K562 (cell line): ENCODE data around the gene MAPRE2. TPM values are rescaled to one million over a fixed set of nuclear protein-coding genes. Genes with fewer than 3 reads are reported as not detected.

Experiments used
- ATAC-seq: fragments of 200-7000 bp; cut with Tn5 transposase; 3 replicates; pipeline ENCODE4 v1.9.1; 2020; ENCODE audit warnings: moderate library complexity
- BruUV-seq: library from RNA; stranded (reverse); fragments of 400-500 nt; replicated peaks from 2 replicates; lab custom pipeline; 2021; lab: Mats Ljungman, UMichigan
- CTCF ChIA-PET: fragments of 300-600 bp; formaldehyde crosslinking; extraction: SDS; loops from one replicate; lab custom pipeline; 2021; ENCODE audit warnings: low intra/inter-chr PET ratio; lab: Yijun Ruan, JAX
- POLR2A ChIA-PET: fragments of 300-600, 350-650 bp; sonication (Branson Sonifier 250); formaldehyde crosslinking; extraction: SDS; loops from one replicate; lab custom pipeline; 2021; ENCODE audit warnings: antibody characterized with exemption, inconsistent platforms; lab: Yijun Ruan, JAX
- DNase-seq, 4 experiments: peaks; one replicate each; pipeline versions ENCODE4 v3.0.0 to v3.0.0-alpha.2; 2011 to 2018; ENCODE audit warnings: low spot score in 3 of 4, mixed read lengths in 3 of 4; ENCODE audit errors: extremely low read depth in 1 of 4
- FAIRE-seq: peaks from 2 replicates; lab custom pipeline; 2011; peaks lifted over from hg19 to GRCh38; lab: Jason Lieb, UNC
- H2AFZ ChIP-seq: 2 replicates; pipeline ENCODE4 v1.6.0; 2011; ENCODE audit warnings: low read depth, low read length, control low read depth, inconsistent platforms
- H3K27ac ChIP-seq: fragments of 200-600 bp; 3 replicates; pipeline ENCODE4 v1.8.0; 2011; ENCODE audit warnings: low read depth, mild to moderate bottlenecking, control low read depth, inconsistent platforms, low read length, moderate library complexity, mixed read lengths; ENCODE audit errors: extremely low read depth
- H3K27me3 ChIP-seq, 2 experiments: fragments of 300-600 bp in 1 of 2; 2 replicates in 1 of 2; 3 replicates in 1 of 2; pipeline versions ENCODE4 v1.6.0 to v1.8.0; 2011; ENCODE audit warnings: inconsistent platforms in 2 of 2, low read length in 2 of 2, mild to moderate bottlenecking in 1 of 2, mixed read lengths in 1 of 2, moderate library complexity in 1 of 2; ENCODE audit not compliant: control insufficient read depth in 2 of 2, insufficient read depth in 2 of 2
- H3K36me3 ChIP-seq: fragments of 300-600 bp; 3 replicates; pipeline ENCODE4 v1.8.0; 2011; ENCODE audit warnings: mild to moderate bottlenecking, low read length, inconsistent platforms; ENCODE audit not compliant: control insufficient read depth, insufficient read depth
- H3K4me1 ChIP-seq, 2 experiments: fragments of 200-600 bp in 1 of 2; replicated peaks in 1 of 2; 2 replicates in 1 of 2; 3 replicates in 1 of 2; pipeline versions ENCODE4 v1.5.1 to v1.8.0; 2011; ENCODE audit warnings: inconsistent platforms in 2 of 2, low read length in 2 of 2, mild to moderate bottlenecking in 1 of 2, mixed read lengths in 1 of 2, moderate library complexity in 1 of 2; ENCODE audit not compliant: control insufficient read depth in 2 of 2, insufficient read depth in 2 of 2
- H3K4me2 ChIP-seq: 2 replicates; pipeline ENCODE4 v1.6.1; 2011; ENCODE audit warnings: low read length, control low read depth, inconsistent platforms, mixed read lengths; ENCODE audit not compliant: insufficient read depth
- H3K4me3 ChIP-seq: fragments of 200-600 bp; sonication (generic), shearing (Covaris generic); 2 replicates; pipeline ENCODE4 v1.5.1; 2016; ENCODE audit warnings: control low read depth, inconsistent platforms
- H3K79me2 ChIP-seq: fragments of 200-600 bp; 3 replicates; pipeline ENCODE4 v1.8.0; 2011; ENCODE audit warnings: low read length, inconsistent platforms; ENCODE audit not compliant: control insufficient read depth, insufficient read depth
- H3K9ac ChIP-seq, 2 experiments: 2 replicates each; pipeline versions ENCODE4 v1.6.0 to v1.6.1; 2011; ENCODE audit warnings: low read depth in 2 of 2, low read length in 2 of 2, control low read depth in 1 of 2, inconsistent platforms in 1 of 2, mild to moderate bottlenecking in 1 of 2, mixed read lengths in 1 of 2; ENCODE audit not compliant: insufficient read depth in 1 of 2
- H3K9me1 ChIP-seq: one replicate; pipeline ENCODE4 v1.6.0; 2011; ENCODE audit warnings: inconsistent platforms, mild to moderate bottlenecking, low read length, moderate library complexity; ENCODE audit not compliant: control insufficient read depth, insufficient read depth
- H3K9me3 ChIP-seq: replicated peaks from 2 replicates; pipeline ENCODE4 v1.5.1; 2011; ENCODE audit warnings: low read depth, low read length, inconsistent platforms; ENCODE audit not compliant: control insufficient read depth, insufficient read depth
- H4K20me1 ChIP-seq: replicated peaks from 2 replicates; pipeline ENCODE4 v1.6.1; 2011; ENCODE audit warnings: low read length, inconsistent platforms, mixed read lengths; ENCODE audit not compliant: control insufficient read depth, insufficient read depth
- ADNP ChIP-seq: fragments of 200-800 bp; sonication (Bioruptor generic); IDR thresholded peaks from 2 replicates; pipeline ENCODE4 v1.6.1; 2016; ENCODE audit warnings: missing genetic modification characterization, missing compliant biosample characterization
- MCM2 ChIP-seq: fragments of 450-650 bp; IDR thresholded peaks from 2 replicates; pipeline ENCODE4 v1.6.1; 2017; ENCODE audit warnings: low read depth, mild to moderate bottlenecking
- PKNOX1 ChIP-seq: fragments of 450-650 bp; IDR thresholded peaks from 2 replicates; pipeline ENCODE4 v1.6.1; 2016
- RUNX1 ChIP-seq: sonication (generic); IDR thresholded peaks from 2 replicates; pipeline ENCODE4 v1.6.1; 2016; ENCODE audit warnings: antibody characterized with exemption, low read depth
- SFPQ ChIP-seq: fragments of 200-400 bp; formaldehyde crosslinking; IDR thresholded peaks from 2 replicates; pipeline ENCODE4 v1.6.1; 2017; ENCODE audit warnings: mild to moderate bottlenecking, low read depth, low read length, moderate library complexity
- SMAD3 ChIP-seq: fragments of 450-650 bp; formaldehyde crosslinking; conservative IDR thresholded peaks from 2 replicates; pipeline ENCODE4 v1.4.0; 2020; ENCODE audit warnings: mild to moderate bottlenecking
- SMARCB1 ChIP-seq: IDR thresholded peaks from 2 replicates; pipeline ENCODE4 v1.6.1; 2011; ENCODE audit warnings: improper control_type of control experiment, low read depth; ENCODE audit not compliant: insufficient read length
- SP2 ChIP-seq: IDR thresholded peaks from 2 replicates; pipeline ENCODE4 v1.6.1; 2011; ENCODE audit warnings: mild to moderate bottlenecking, low read depth, low read length, moderate library complexity; ENCODE audit not compliant: poor library complexity, severe bottlenecking; ENCODE audit errors: extremely low read depth
- U2AF1 ChIP-seq: fragments of 200-400 bp; formaldehyde crosslinking; optimal IDR thresholded peaks from 2 replicates; pipeline ENCODE3; 2017; ENCODE audit warnings: mild to moderate bottlenecking, low read depth, low read length, moderate library complexity
- USF2 ChIP-seq: sonication (generic); formaldehyde crosslinking; IDR thresholded peaks from 2 replicates; pipeline ENCODE4 v1.5.0; 2020; ENCODE audit warnings: missing genetic modification reagents
- ZBTB11 ChIP-seq, 3 experiments: fragments of 200-800 bp in 1 of 3; fragments of 250-450 bp in 1 of 3; fragments of 450-650 bp in 1 of 3; sonication (Bioruptor Pico) in 1 of 3; sonication (Bioruptor generic) in 1 of 3; formaldehyde crosslinking in 1 of 3; IDR thresholded peaks; 2 replicates each; pipeline versions ENCODE4 v1.6.1 to v1.8.0; 2016 to 2022; ENCODE audit warnings: mild to moderate bottlenecking in 2 of 3, missing genetic modification characterization in 2 of 3, missing compliant biosample characterization in 1 of 3, moderate library complexity in 1 of 3
- ZNF3 ChIP-seq: fragments of 250-450 bp; sonication (Bioruptor Pico); IDR thresholded peaks from 2 replicates; pipeline ENCODE4 v1.5.0; 2021; ENCODE audit warnings: mild to moderate bottlenecking, moderate library complexity
- ZNF785 ChIP-seq: fragments of 250-450 bp; sonication (Bioruptor Pico); IDR thresholded peaks from 2 replicates; pipeline ENCODE4 v1.4.0; 2020; ENCODE audit warnings: mild to moderate bottlenecking
- ZNF79 ChIP-seq: fragments of 250-450 bp; sonication (Bioruptor Pico); IDR thresholded peaks from 2 replicates; pipeline ENCODE4 v1.4.0; 2020; ENCODE audit warnings: low read depth, mild to moderate bottlenecking, moderate library complexity
- in situ Hi-C: fragments of 300-500 bp; cut with MboI; formaldehyde crosslinking; loops from 4 replicates; pipeline ENCODE4 v1.15.0; 2018; ENCODE audit warnings: inconsistent platforms, mixed read lengths
- intact Hi-C: fragments of 100-400 bp; cut with micrococcal nuclease; formaldehyde crosslinking; loops from 2 replicates; pipeline ENCODE4 v1.14.2; 2022
- polyA plus RNA-seq, 8 experiments: library from polyadenylated mRNA; depleted of rRNA in 4 of 8; stranded (reverse) in 5 of 8; unstranded in 3 of 8; fragments of >200 nt; fragmentation: Nextera tagmentation in 2 of 8; fragmentation: Illumina TruSeq in 1 of 8; extraction: Ambion mirVana in 2 of 8; extraction: Trizol in 1 of 8; gene quantifications; 2 replicates each; pipeline versions ENCODE4 v1.2.1 to v1.2.3, GENCODE V29; 2011 to 2014; ENCODE audit warnings: inconsistent platforms in 1 of 8, missing spikeins in 1 of 8
- total RNA-seq, 7 experiments: library from RNA; depleted of rRNA in 6 of 7; stranded (reverse); fragments of >200 nt in 6 of 7; fragmentation: Illumina TruSeq in 2 of 7; extraction: Trizol in 2 of 7; gene quantifications; 2 replicates each; pipeline versions ENCODE4 v1.2.1 to v1.2.3, GENCODE V29; 2011 to 2021; ENCODE audit warnings: low replicate concordance in 1 of 7

The MAPRE2 gene
- total and polyA plus RNA-seq, 9 of the 15 experiments (the other 6 are each of a cell fraction or from before 2014, with no cell fraction given) = 32.3 to 70.7 (median 40.7) TPM

- Histone ChIP-seq H3K4me1 (no peaks in the 10 kb centered on the region), H2AFZ (no peak overlapping the region), H3K9ac (no peak overlapping the region), H3K9me1 (no peaks in the 10 kb centered on the region), H3K4me3 (no peak overlapping the region), H3K36me3 (no peaks in the 10 kb centered on the region), H3K79me2 (no peaks in the 10 kb centered on the region), H3K9me3 (no peaks in the 10 kb centered on the region), H3K27me3 (no peaks in the 10 kb centered on the region), H3K27ac (no peak overlapping the region), H4K20me1 (no peaks in the 10 kb centered on the region), H3K4me2 (no peak overlapping the region)
- no TSS peak for BruUV-seq
- in situ Hi-C loops = no loop called here
- no peak for DNase-seq
- ChIA-PET CTCF (no interaction called here), POLR2A (no interaction called here)
- ATAC-seq = no peak
- FAIRE-seq = no peak
- no peak for TF ChIP-seq ZNF785 (CRISPR knock-in tag)
- no peak for TF ChIP-seq ZNF3 (CRISPR knock-in tag)
- TF ChIP-seq USF2 = no peak
- TF ChIP-seq ADNP (tag) = no peak
- no peak for TF ChIP-seq ZNF79
- no peak for TF ChIP-seq SMAD3
- no peak for TF ChIP-seq RUNX1
- no peak for TF ChIP-seq SFPQ
- no peak for TF ChIP-seq SMARCB1
- TF ChIP-seq SP2 = no peak
- no peak for TF ChIP-seq MCM2
- TF ChIP-seq PKNOX1 = no peak
- no peak for TF ChIP-seq ZBTB11 (CRISPR knock-in tag; IDR thresholded peaks at IDR 0.05)
- TF ChIP-seq U2AF1 = no peak
- intact Hi-C loops = no loop called here
Observed at GRCh38 chr18:35077937-35078336, 36.7 kb downstream of the MAPRE2 start.
